GM12878 (cell line): ENCODE results near the gene TRANK1. TPM values are rescaled to one million over a fixed set of nuclear protein-coding genes. Genes with fewer than 3 reads are reported as not detected.

Experiments used
- ASH2L ChIP-seq: fragments of 300-600, 200-600 bp; sonication (generic); IDR thresholded peaks from 2 replicates; pipeline ENCODE4 v1.6.1; 2017; ENCODE audit warnings: low read depth, mild to moderate bottlenecking, borderline replicate concordance
- BCL11A ChIP-seq: IDR thresholded peaks from 2 replicates; pipeline ENCODE4 v1.6.1; 2011; ENCODE audit warnings: low read depth, low read length
- EED ChIP-seq: sonication (generic); IDR thresholded peaks from 2 replicates; pipeline ENCODE4 v1.6.1; 2016; ENCODE audit warnings: antibody characterized with exemption, low read depth
- EZH2 ChIP-seq: IDR thresholded peaks from 2 replicates; pipeline ENCODE4 v1.6.1; 2012; ENCODE audit warnings: low read depth, mild to moderate bottlenecking, control low read depth, inconsistent platforms, low read length, borderline replicate concordance; ENCODE audit not compliant: control insufficient read depth
- MEF2A ChIP-seq: IDR thresholded peaks from 2 replicates; pipeline ENCODE4 v1.6.1; 2011; ENCODE audit warnings: low read depth, mild to moderate bottlenecking, low read length, moderate library complexity; ENCODE audit not compliant: insufficient read depth
- RELA ChIP-seq: fragments of 450-650 bp; IDR thresholded peaks from 2 replicates; pipeline ENCODE4 v1.8.0; 2014; ENCODE audit warnings: borderline replicate concordance; ENCODE audit not compliant: partially characterized antibody
- SUPT20H ChIP-seq: IDR thresholded peaks from 2 replicates; pipeline ENCODE4 v1.6.1; 2011; ENCODE audit warnings: low read depth, mild to moderate bottlenecking, low read length, moderate library complexity, borderline replicate concordance; ENCODE audit not compliant: control insufficient read depth
- TCF12 ChIP-seq: IDR thresholded peaks from 2 replicates; pipeline ENCODE4 v1.6.1; 2011; ENCODE audit warnings: low read depth, mild to moderate bottlenecking, low read length
- ZBTB11 ChIP-seq: fragments of 450-650 bp; formaldehyde crosslinking; IDR thresholded peaks from 2 replicates; pipeline ENCODE4 v1.5.0; 2022; ENCODE audit warnings: mild to moderate bottlenecking, missing genetic modification characterization
- ZBTB4 ChIP-seq: fragments of 450-650 bp; formaldehyde crosslinking; IDR thresholded peaks from 2 replicates; pipeline ENCODE4 v1.4.0; 2022; ENCODE audit warnings: mild to moderate bottlenecking, moderate library complexity
- ZNF207 ChIP-seq: fragments of 450-650 bp; IDR thresholded peaks from 2 replicates; pipeline ENCODE4 v1.6.1; 2014; ENCODE audit warnings: antibody characterized with exemption, mild to moderate bottlenecking, borderline replicate concordance
- polyA plus RNA-seq, 11 experiments: library from polyadenylated mRNA; depleted of rRNA in 4 of 11; unstranded in 6 of 11; stranded (reverse) in 5 of 11; fragments of >200 nt; fragmentation: Nextera tagmentation in 4 of 11; fragmentation: Illumina TruSeq in 1 of 11; extraction: Ambion mirVana in 4 of 11; extraction: Trizol in 1 of 11; gene quantifications; 1 replicate in 1 of 11; 2 replicates in 10 of 11; pipeline versions ENCODE4 v1.2.1 to v1.2.3, GENCODE V29; 2011 to 2016; ENCODE audit warnings: inconsistent platforms in 2 of 11, missing spikeins in 2 of 11, low read depth in 1 of 11
- total RNA-seq, 4 experiments: library from RNA; depleted of rRNA in 3 of 4; stranded (reverse); fragments of >200 nt in 3 of 4; fragmentation: Illumina TruSeq in 1 of 4; extraction: Trizol in 1 of 4; gene quantifications; 2 replicates each; pipeline versions ENCODE4 v1.2.1 to v1.2.3, GENCODE V29; 2013 to 2021

Gene TRANK1
- total and polyA plus RNA-seq, 10 of the 15 experiments (the other 5 are each of a cell fraction or from before 2014, with no cell fraction given) = 0.46 to 8.8 (median 1.1) TPM

- no peak for TF ChIP-seq ZNF207
- no peak for TF ChIP-seq EED
- TF ChIP-seq RELA = no peak
- TF ChIP-seq EZH2 = no peak
- no peak for TF ChIP-seq ASH2L
- no peak for TF ChIP-seq SUPT20H
- TF ChIP-seq MEF2A = no peak
- no peak for TF ChIP-seq TCF12
- TF ChIP-seq BCL11A = no peak
- no peak for TF ChIP-seq ZBTB4 (CRISPR knock-in tag)
- TF ChIP-seq ZBTB11 (CRISPR knock-in tag) = no peak
These were observed 43.5 kb upstream of the TRANK1 start (continued) for GRCh38 chr3:36988356-36988755.
